Upper lobe of right lung (tissue), 1 donor: ENCODE data around the gene GGTA1. TPM values are rescaled to one million over a fixed set of nuclear protein-coding genes. Genes with fewer than 3 reads are reported as not detected.

Experiments
- ATAC-seq: fragments of 200-7000 bp; cut with Tn5 transposase; one replicate; pipeline ENCODE4 v1.9.1; 2020; ENCODE audit warnings: mild to moderate bottlenecking, moderate library complexity
- DNase-seq: peaks from one replicate; pipeline ENCODE4 v3.0.0-alpha.2; 2020
- H3K27ac ChIP-seq: fragments of 200-600 bp; one replicate; pipeline ENCODE4 v1.8.0; 2022
- H3K27me3 ChIP-seq: fragments of 200-600 bp; one replicate; pipeline ENCODE4 v1.8.0; 2022; ENCODE audit warnings: mild to moderate bottlenecking
- H3K36me3 ChIP-seq: fragments of 200-600 bp; one replicate; pipeline ENCODE4 v1.8.0; 2022
- H3K4me1 ChIP-seq: fragments of 200-600 bp; one replicate; pipeline ENCODE4 v1.8.0; 2022
- H3K4me3 ChIP-seq: fragments of 200-600 bp; one replicate; pipeline ENCODE4 v1.8.0; 2022; ENCODE audit warnings: mild to moderate bottlenecking
- H3K9me3 ChIP-seq: fragments of 200-600 bp; one replicate; pipeline ENCODE4 v1.8.0; 2022
- CTCF ChIP-seq: fragments of 200-600 bp; IDR thresholded peaks from one replicate; pipeline ENCODE4 v1.8.0; 2022; ENCODE audit warnings: antibody characterized with exemption
- intact Hi-C: fragments of 100-400 bp; cut with DNase I; formaldehyde crosslinking; loops from one replicate; pipeline ENCODE4 v1.11.0; 2022
- long read RNA-seq: library from polyadenylated mRNA; unstranded; transcript quantifications from one replicate; pipeline ENCODE4 v2.0.0, GENCODE V29; 2021
- total RNA-seq: library from RNA; stranded (reverse); fragmentation: NEBNext Ultra II Directional; extraction: Animal tissue kit (Norgen Biotek cat#: 25700); gene quantifications from one replicate; pipeline ENCODE4 v1.2.1, GENCODE V29; 2021
- donor health status: DM: no; HTN: yes; CAD: no; lungs with severe emphysema.

The GGTA1 gene
- 9.5 TPM for total RNA-seq
- long read RNA-seq, transcript GGTA1P-203 (6 exons, 1,487 nt), result major isoform, 16 of 20 reads
- long read RNA-seq, partial matches to known transcripts, result 1 of 20 reads
- long read RNA-seq, other reads (novel, unspliced or antisense), result 2 of 20 reads

GRCh38 chr9:121499427-121500164, at the start of gene GGTA1:
Gene GGTA1 (minus strand): TSS chr9:121499844. CDS start chr9:121467922, 31,922 bp downstream.
- intact Hi-C loops, result no loop called here
- H3K9me3 ChIP-seq, result no peaks in the 10 kb centered on the region
- peaks cover 19% of the 10 kb centered on the region for H3K4me1 ChIP-seq
- ATAC-seq, result peak; percentile 89
- peak within 1 kb of the TSS; percentile 77 for H3K27ac ChIP-seq
- no peaks in the 10 kb centered on the region for H3K36me3 ChIP-seq
- DNase-seq, result peak; percentile 86
- no peaks in the 10 kb centered on the region for H3K27me3 ChIP-seq
- no peak for TF ChIP-seq CTCF
- peak within 1 kb of the TSS; percentile 59 for H3K4me3 ChIP-seq

GRCh38 chr9:121548666-121549065, 49.0 kb upstream of the GGTA1 start:
- Histone ChIP-seq H3K4me1 (peaks cover 15% of the 10 kb centered on the region), H3K9me3 (no peaks in the 10 kb centered on the region), H3K27ac (no peak overlapping the region), H3K4me3 (no peak overlapping the region), H3K27me3 (no peaks in the 10 kb centered on the region), H3K36me3 (no peaks in the 10 kb centered on the region)
- no peak for DNase-seq
- intact Hi-C loops, result loop anchor here (10.0 kb wide), 1 partner anchor 436 kb away; no protein-coding TSS in a partner anchor
- ATAC-seq, result no peak
- no peak for TF ChIP-seq CTCF

GRCh38 chr9:121545875-121546423, 46.3 kb upstream of the GGTA1 start:
- Histone ChIP-seq H3K36me3 (no peaks in the 10 kb centered on the region), H3K9me3 (no peaks in the 10 kb centered on the region), H3K27ac (no peak overlapping the region), H3K4me3 (peak overlapping the region; percentile 39), H3K4me1 (peaks cover 15% of the 10 kb centered on the region), H3K27me3 (no peaks in the 10 kb centered on the region)
- ATAC-seq, result peak; percentile 98
- TF ChIP-seq CTCF, result peak; percentile 97
- DNase-seq, result peak; percentile 98
- intact Hi-C loops, result loop anchor here (10.0 kb wide), 1 partner anchor 439 kb away; no protein-coding TSS in a partner anchor

GRCh38 chr9:121545150-121545874, 45.7 kb upstream of the GGTA1 start:
- TF ChIP-seq CTCF, result no peak
- no peak for ATAC-seq
- no peak for DNase-seq
- H3K36me3 ChIP-seq, result no peaks in the 10 kb centered on the region
- intact Hi-C loops, result loop anchor here (10.0 kb wide), 1 partner anchor 439 kb away; no protein-coding TSS in a partner anchor
- no peaks in the 10 kb centered on the region for H3K9me3 ChIP-seq
- no peak overlapping the region for H3K4me3 ChIP-seq
- H3K27ac ChIP-seq, result no peak overlapping the region
- H3K4me1 ChIP-seq, result peaks cover 8% of the 10 kb centered on the region
- no peaks in the 10 kb centered on the region for H3K27me3 ChIP-seq

- intact Hi-C loops, result loop anchor here (10.0 kb wide), 1 partner anchor 443 kb away; no protein-coding TSS in a partner anchor
- Histone ChIP-seq H3K27ac (no peak overlapping the region), H3K27me3 (no peaks in the 10 kb centered on the region), H3K4me1 (peaks cover 6% of the 10 kb centered on the region), H3K9me3 (no peaks in the 10 kb centered on the region), H3K36me3 (no peaks in the 10 kb centered on the region), H3K4me3 (no peak overlapping the region)
- no peak for DNase-seq
- no peak for TF ChIP-seq CTCF
- no peak for ATAC-seq
Observed at GRCh38 chr9:121542025-121542424, 42.4 kb upstream of the GGTA1 start.
